HG03354 (cell line): ENCODE measurements around the gene SIX3.

Experiments used
- ATAC-seq: cut with Tn5 transposase; IDR thresholded peaks from one replicate; pipeline ENCODE4 v1.9.1; 2021; ENCODE audit warnings: mild to moderate bottlenecking; ENCODE audit not compliant: unreplicated experiment, poor library complexity, severe bottlenecking

SIX3 gene

GRCh38 chr2:44980751-44981713 is 39.5 kb downstream of the SIX3 start:
- ATAC-seq, result no peak

GRCh38 chr2:44981714-44982108 is 40.2 kb downstream of the SIX3 start:
- no peak for ATAC-seq

- no peak for ATAC-seq
These were observed 42.5 kb downstream of the SIX3 start for GRCh38 chr2:44983836-44984604.

GRCh38 chr2:44989176-44989575 is 47.7 kb downstream of the SIX3 start:
- ATAC-seq, result no peak

GRCh38 chr2:44994377-44994776 is 52.9 kb downstream of the SIX3 start:
- ATAC-seq, result no peak
